Mesenteric fat pad (tissue), 1 donor: Measurements from ENCODE around the gene HTRA1. TPM values are rescaled to one million over a fixed set of nuclear protein-coding genes. Genes with fewer than 3 reads are reported as not detected.

Experiments used
- DNase-seq: peaks from one replicate; pipeline ENCODE4 v3.0.0-alpha.2; 2020; ENCODE audit warnings: low spot score
- total RNA-seq: library from RNA; stranded (reverse); fragmentation: NEBNext Ultra II Directional; extraction: Animal tissue kit (Norgen Biotek cat#: 25700); gene quantifications from one replicate; pipeline ENCODE4 v1.2.1, GENCODE V29; 2021
- donor health status: DM: yes; HTN: yes; CAD: no.

The HTRA1 gene
- total RNA-seq, 1 donor from 2014 or later = 191 TPM

DNA sequence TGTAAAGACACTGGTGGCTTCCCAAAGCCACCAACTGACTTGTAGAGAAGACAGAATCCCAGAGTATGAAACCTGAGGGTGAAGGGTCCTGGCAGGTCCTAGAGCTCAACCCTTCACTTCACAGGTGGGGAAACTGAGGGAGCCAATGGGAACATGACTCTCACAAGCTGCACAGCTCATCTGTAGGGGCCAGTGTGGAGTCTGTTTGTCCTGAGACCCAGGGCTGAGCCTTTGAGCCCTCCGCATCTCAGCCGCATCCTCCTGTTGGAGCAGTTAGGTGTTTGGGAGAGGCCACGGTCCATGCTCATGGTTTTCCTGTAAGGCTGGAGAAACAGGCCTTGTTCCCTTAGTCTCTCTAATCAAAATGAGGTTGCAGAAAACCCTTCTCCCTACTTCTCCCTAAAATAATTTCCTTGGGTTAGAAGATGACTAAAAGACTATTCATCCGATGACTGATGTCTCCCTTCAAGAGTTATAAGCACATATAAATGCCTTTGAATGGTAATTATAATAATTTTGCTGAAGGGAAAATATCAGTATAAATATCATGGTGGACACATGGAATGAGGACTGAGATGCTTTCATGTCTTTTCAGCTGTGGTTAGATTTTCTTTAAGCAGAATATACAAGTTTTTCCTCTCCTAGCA lies 10.3 kb downstream of the HTRA1 start:
- DNase-seq = peak; percentile 64

DNA sequence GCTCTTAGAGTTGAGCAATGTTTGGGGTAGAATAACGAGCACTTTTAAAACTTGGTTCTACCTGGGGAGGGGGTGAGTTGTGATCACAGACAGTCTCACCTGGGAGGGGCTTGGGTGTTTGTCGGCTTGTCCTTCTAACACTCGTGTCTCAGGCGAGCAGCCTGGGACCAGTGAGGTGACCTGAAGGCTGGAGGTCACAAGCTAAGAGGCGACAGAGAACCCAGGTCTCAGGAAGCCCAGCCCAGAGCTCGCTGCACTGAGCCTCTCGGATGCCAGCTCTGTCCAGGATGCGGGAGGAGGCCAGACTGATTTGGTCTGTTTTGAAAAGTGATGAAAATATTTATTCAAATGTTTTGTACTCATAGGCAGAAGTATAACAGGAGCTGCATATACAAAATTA lies 11.8 kb downstream of the HTRA1 start:
- peak; percentile 75 for DNase-seq

DNA sequence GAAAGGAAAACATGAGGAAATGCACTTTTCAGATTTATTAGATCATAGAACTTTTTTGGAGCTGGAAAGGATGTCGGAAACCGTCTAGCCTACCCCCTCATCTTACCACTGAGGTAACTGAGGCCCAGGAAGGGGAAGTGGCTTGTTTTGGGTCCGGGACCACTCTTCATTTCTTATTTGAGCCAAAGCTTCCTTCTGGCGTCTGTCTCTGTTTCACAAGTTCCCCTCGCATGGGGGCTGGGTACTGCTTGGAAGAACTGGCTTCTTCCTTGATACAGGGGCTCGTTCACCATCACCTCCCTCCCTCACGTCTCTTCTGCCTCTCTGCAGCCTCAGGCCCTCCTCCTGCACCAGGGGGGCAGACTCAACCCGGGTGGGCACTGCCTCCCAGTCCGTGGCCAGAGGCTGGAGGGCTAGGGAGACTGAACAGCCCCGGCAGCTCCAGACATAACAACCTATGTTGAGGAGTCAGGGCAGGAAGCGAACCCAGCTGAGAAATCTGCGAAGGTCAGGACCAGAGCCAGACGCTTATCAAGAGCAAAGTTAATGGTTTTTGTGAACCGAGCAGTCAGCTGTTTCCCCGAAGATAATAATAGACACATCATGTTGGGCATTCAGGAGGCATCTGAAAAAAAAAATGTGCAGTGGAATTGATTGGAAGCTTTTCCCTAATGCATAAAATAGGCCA lies 12.9 kb downstream of the HTRA1 start:
- peak; percentile 71 for DNase-seq

DNA sequence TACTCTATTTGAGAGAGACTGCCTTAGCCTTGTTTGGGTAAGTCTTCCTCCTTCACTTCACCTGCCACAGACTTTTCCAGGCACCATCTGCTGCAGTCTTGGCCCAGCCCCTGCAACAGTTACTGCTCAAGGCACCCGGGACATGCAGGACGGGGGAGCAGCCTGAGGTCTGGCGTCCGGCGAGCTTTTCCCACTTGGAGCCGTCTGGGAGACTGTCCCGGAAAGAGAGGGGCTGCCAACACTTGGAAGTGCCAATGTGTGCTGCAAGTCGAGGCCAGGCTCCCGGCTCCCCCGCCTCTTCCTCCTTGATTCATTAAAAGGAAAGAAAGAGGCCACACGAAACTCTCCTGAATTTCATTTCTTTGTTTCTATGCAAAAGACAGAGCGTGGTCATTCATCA lies 13.7 kb downstream of the HTRA1 start:
- DNase-seq = peak; percentile 90

DNA sequence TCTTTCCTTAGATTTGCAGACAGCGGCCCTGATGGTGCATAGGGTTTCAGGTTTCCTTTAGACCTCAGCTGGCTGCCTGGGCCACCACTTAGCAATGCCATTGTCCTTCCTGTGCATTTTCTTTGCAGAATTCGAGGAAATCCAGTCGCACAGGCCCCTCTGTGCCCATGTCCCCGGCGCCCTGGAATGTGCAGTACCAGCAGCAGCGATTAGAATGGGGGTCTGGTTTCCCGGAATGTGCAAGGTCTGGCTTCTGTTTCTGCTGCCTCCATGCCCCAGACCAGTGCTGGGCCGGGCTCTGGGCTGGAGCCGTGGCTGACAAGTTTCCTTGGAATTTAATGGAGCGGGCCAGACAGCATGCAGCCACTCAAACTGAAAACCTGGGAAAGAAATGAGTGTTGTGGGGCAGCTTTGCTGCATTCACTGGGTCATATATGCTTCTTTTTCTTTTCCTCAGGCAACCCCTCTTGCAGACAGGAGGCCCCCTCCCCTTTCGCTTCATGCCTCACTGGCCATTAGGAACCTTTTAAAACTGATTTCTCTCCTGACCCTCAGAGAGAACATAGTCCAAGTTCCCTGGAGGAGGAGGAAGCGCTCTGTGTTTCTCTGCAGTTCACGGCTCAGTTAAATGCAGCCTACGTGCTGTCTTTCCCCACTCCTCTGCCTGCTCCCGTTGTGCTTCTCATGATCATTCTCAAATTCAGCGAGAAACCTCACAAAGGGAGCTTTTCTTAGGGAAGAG lies 14.4 kb downstream of the HTRA1 start:
- DNase-seq = peak; percentile 53

DNA sequence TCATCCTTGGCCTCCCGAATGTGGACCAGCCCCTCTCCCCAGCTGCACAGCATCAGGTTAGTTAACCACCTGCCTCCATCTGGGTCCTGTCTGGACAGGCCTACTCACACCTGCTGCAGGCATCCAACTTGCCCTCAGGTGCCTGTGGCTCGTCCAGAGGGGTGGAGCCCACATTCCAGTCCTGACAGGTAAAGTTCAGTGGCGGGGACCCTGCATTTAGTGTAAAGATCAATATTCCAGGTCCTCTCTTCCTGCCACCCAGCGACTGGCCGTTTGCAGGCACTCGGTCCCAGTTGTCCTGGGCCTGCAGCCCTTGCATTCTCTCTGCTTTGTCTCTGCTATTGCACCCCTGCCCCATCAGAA lies 15.0 kb downstream of the HTRA1 start:
- DNase-seq = peak; percentile 84

DNA sequence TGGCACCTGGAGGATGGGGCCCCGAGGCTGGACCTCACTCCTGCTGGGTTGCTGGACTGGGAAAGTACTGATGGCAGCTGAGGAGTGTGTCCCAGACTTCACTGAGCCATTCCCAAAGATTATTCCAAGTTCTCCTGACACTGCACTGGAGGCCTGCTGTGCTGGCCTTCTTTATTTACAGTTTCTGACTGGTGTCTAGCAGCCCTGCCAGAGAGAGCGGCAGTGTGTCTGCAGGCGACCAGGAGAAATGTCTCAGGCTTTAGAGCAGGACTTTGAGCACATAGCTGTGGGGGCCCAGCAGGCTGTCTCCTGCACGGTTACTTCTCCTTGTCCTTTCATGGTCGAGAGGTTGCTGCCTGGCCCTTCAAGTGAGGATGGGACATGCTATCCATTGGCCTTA lies 16.1 kb downstream of the HTRA1 start:
- peak; percentile 76 for DNase-seq

DNA sequence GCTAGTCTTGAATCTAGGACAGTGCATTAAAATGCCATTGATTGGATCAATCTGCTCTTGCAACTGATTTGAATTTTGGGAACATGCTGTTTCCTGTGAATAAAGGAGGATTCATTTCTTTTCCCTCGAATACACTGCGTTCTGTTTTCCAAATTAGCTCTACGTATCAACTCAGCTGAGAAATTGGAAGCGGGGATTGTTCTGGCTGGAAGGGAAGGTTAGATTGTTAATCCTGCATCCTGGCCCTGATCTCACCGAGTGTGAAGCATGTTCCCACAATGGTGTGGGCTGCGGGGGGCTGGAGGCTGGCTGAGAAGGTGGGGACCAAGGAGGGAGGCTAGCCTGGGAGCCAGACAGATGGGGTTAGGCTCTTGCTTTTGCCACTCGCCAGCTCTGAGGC lies 17.6 kb downstream of the HTRA1 start:
- DNase-seq = peak; percentile 51

DNA sequence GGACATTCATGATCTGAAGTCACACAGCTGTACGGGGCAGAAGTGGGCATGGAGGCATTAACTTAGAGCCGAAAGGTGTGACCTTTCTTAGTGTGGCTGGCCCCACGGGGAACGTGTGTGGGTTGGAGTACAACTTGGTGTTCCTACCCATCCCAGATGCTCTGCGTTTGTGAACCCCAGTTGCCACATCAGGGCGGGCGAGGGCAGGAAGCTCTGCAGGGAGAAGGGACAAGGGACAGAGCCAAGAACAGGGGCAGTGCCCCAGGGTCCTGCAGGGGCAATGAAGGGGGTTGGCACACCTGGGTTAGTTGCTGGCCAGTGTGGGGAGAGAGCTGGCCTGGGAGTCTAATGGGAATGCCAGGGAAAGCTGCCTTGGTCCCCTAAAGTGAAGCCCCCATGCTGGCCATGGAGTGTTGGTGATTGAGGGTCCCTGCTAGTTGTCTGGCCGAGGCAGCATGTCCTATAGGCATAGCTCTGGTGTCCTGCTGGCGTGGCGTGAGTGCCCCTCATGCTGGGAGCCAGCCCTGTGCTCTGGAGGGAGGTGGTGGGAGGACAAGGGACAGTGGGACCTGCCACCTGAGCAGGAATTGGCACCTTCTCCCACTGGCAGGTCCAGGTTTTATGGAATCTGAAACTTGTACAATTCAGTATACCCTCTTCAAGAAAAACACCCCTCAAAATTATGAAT lies 18.9 kb downstream of the HTRA1 start:
- DNase-seq = no peak

DNA sequence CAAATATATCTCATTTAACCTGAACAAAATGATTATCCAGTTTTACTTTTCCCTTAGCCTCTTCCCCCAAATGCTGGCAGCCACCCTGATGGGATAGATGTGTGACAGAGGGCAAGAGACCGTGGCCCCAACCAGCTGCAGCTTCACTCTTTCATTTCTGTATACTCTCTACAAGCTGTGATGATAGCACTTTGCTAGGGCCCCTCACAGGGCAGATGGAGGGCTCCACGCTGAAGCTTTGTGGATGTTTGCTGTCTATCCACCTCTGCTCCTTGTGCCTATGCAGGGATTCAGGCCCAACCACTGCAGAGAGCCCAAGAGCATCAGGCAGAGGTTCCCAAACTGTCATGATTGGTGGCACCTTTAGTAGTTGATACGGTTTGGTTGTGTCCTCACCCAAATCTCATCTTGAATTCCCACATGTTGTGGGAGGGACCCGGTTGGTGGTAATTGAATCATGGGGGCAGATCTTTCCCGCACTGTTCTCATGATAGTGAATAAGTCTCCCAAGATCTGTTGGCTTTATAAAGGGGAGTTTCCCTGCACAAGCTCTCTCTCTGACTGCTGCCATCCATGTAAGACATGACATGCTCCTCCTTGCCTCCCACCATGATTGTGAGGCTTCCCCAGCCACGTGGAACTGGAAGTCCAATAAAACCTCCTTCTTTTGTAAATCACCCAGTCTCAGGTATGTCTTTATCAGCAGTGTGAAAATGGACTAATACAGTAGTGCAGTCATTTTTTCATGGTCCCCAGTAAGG lies 20.1 kb downstream of the HTRA1 start:
- DNase-seq = no peak

DNA sequence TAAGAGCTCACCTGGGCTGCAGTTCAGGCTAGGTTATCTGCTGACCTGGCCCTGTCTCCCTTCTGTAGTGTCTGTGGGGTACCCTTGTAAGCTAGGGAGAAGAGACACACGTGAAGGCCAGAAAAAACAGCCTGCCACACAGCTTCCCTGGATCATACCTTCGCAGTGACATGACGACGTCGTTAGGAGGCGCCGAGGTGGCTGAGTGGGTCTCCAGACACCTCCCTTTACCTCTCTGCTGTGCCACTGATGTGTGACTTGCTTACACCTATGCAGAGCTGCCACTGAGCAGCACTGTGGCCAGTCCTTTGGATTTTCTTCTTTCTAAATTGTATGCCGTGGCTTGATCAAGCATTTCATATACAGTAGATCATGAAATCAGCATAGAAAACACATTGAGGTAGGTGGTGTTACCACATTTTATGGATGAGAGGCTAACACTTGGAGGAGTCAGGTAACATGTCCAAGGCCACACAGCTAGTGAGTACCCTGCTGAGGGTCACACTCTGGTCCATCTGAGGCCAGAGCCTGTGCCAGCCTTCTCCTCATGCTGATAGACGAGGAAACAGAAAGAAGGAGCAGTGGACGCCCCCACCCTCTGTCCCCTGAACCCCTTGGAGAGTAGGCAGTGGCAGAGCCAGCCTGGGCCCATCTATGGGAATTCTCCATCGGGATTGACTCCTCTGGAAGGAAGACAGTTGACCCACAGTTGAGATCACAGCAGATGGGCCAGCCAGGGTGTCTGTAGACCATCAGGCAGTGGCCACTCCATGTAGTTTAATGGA lies 23.1 kb downstream of the HTRA1 start:
- no peak for DNase-seq

DNA sequence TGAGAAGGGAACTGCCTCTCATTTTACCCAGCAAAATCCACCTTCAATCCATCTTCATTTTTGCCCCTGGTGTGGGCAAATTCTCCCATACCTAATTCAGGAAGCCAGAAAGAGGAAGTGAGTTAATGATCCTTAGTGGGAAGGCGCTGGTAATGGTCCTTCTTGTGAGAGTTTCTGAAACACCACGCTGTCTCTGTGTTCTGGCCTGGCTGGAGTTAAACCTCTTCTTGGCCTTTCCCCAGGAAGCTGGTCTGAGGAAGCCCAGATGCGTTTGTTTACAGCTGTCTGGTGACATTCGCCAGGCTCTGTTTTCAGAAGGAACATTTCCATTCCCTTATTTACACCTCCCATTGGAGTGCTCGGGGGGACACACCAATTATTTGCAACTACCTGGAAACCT lies 24.3 kb downstream of the HTRA1 start:
- no peak for DNase-seq

DNA sequence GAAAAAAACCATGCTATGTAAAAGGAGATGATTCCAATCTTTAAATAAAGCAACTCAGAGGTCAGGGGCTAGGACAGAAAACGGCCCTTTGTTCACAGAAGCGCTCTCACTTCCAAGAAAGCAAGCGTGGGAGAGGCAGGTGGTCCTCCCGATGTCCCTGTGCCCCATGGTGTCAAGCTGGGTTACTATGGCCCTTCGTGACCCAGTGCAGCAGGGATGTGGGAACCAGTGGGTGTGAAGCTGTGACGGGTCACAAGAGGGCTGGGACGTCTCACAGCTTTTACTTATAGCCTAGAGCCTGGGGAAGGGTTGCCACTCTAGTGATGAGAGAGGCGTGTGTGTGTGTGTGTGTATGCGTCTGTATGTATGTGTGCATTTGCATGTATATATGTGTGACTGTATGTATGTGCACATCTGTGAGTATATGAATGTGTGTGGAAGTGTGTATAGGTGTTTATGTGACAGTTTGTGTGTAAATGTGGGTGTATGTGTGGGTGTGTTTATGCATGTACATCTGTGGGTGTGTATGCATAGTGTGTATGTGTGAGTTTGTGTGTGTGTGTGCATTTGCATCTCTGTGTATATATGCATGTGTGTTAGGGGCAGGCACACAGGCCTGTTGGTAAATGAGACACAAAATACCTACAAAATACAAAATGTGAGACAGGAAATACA lies 25.2 kb downstream of the HTRA1 start:
- no peak for DNase-seq

DNA sequence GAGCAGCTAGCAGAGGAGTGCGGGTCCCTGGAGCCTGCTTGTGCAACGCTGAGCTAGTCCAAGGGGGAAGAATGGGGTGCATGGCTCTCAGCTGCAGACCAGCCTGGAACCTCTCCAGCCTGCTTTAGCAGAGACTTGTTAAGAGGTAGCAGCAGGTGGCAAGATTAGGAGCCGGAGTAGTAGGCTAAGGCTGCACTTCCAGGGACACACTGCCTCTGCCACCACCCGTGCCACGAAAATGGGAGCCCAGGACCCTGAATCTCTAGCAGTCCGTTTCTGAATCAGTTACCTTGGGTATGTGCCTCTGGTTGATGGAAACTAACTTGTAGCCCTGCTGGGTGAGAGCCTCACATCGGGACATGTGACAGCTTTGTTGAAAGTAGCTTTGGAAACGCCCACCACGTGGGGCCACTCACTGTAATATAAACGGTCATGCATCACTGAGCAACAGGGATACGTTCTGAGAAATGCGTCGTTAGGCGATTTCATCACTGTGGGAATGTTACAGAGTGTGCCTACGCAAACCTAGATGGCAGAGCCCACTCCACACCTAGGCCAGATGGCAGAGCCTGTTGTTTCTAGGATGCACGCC lies 25.9 kb downstream of the HTRA1 start:
- no peak for DNase-seq

DNA sequence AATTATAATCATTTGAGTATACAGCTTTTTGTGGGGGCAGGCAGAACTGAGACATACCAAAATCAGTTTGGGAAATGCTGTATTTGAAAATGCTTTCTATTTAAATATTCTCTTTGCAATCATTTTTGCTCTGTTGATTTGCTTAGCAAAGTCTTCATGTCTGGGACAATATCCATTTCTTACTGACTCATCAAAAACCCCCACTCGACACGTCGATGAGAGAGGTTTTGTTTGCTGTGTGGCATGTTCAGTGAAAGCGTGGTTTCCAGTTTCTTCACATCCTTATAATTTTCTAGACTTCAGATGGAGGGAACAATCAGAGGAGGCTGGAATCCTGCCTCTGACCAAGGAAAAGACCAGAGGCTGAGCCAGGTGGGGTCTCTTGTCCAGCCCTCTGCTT lies 28.9 kb downstream of the HTRA1 start:
- DNase-seq = no peak

DNA sequence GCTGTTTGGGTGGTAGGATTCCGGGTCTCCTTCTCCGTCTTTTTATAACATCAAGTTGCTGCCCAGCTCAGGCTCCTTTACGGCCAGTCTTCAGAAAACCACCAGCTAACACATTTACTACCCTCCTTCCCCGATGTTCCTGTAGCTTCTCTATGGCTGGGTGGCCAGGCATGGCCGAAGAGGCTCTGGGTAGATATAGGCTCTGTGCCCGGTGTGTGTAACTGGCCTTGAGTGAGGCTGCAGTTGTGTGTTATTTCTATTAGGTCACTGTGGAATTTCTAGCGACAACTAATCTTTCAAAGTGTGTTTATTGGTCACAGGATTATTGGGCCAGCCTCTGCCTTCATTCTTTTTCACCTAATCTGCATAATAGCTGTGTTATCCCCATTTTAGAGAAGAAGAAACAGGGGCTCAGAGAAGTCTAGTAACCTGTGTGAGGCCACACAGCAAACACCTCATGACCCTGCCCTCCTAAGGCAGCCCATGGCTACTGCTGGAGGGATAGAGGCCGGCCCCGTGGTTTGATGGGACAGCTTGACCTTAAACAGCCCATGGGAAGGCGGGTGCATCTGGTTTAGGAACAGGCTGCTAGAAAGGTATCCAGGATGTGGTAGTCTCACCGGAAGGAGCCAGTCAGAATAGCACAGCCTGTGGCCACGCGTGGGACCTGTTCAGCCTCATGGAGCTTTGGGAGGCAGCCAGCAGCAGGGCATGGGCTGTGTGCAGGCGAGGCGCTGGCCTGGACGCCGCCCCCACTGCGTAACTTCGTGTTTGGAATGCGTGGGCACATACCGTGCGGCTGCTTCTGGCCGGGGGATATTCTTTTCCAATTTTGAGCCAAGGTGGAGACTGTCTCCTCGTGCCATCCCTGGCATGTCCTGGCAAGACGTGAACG lies 29.7 kb downstream of the HTRA1 start:
- DNase-seq = no peak

DNA sequence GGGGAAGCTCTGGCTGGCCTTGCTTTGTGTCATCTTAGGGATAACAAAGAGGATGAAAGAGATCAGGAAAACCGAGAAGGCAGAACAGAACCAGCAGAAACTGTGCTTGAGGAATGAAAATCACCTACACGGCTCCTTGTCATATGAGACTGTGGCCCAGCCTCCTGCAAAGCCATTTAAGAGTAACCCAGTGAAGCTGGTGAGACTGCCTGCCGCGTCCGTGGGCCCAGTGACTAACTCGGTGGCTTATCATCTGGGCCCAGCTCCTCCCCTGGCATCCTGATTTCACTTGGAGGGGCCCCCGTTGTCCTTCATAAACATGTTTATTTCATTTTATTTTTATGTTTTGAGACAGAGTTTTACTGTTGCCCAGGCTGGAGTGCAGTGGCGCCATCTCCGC lies 30.7 kb downstream of the HTRA1 start:
- no peak for DNase-seq

DNA sequence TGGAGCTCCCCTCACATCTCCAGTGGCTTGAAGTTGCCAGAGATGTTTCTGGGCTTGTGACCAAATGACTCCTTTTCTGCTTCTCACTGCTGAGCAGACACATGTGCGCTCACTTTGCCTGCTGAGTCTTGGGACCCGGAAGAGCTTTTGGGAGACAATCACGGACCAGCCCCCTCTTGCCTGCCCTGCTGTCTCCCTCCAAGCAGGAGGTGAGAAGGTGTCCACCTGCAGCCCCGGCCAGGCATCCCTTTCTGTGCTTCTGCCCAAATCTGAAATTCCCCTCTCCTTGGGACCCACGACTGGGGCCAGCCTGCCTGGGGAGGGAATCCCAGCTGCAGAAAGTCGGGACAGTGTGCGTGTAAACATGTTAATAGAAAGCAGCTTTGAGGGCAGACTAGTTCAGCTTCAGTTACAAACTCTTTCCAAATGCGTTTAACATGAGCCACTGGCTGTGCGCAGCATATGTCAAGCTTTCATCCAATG lies 31.7 kb downstream of the HTRA1 start:
- no peak for DNase-seq
